Skin of body (tissue), 2 donors: ENCODE results near the gene ZNF791. TPM values are rescaled to one million over a fixed set of nuclear protein-coding genes. Genes with fewer than 3 reads are reported as not detected.
"Not testable (repeated sequence)": the region's sequence is repeated elsewhere in the genome, so short reads cannot be mapped to it uniquely, and the experiment has no call there.

Source experiments
- DNase-seq: peaks from one replicate; lab custom pipeline; 2025; lab: John Stamatoyannopoulos, UW
- total RNA-seq: library from RNA; depleted of rRNA; stranded (reverse); fragments of >200 nt; gene quantifications from one replicate; pipeline ENCODE4 v1.2.3, GENCODE V29; 2014

The ZNF791 gene
- 18.1 TPM for total RNA-seq

DNA sequence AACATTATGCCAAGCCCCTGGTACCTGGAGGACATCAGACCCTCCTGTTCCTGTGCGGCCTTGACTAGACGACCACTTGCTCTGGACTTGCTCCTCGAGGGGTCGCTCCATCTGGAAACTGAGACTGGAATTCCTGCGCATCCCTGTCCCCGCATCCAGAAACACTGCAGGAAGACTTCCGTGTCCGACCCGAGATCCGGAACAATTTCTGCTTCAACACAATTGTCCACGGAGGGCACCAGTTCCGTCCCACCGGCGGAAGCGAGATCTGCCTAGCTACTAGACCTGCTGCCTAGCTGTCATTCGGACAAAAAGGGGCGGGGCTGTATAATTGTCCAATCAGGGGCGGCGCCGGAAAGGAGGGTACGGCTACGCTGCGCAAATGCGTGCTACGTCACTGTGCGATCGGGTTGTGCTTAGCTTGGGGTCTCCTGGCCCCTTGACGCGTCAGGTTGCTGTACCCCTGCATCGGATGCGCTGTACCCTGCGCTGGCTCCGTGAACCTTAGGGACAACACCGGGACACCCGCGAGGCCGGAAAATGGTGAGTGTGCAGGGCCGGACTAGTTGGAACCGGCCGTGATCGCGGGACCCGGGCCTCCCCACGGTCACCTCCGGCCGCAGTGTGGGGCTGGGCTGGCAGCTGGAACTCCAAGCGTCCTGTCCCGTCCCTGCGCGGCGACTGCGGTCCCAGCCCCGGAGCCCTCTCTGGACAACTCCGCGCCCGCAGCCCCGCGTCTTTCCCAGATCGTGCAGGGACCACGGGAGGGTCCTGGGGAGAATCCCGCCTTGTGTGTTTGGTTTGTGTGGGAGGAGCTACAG, at the start of gene ZNF791, which contains the start of gene ZNF490:
Gene ZNF791 (plus strand): TSS at position 381 of the 821 bp plus-strand sequence. CDS start 160 bp downstream, at position 541.
Gene ZNF490 (minus strand): TSS at position 274 of the 821 bp plus-strand sequence. CDS start 133 bp downstream, at position 141.
- peak; percentile 98 for DNase-seq

DNA sequence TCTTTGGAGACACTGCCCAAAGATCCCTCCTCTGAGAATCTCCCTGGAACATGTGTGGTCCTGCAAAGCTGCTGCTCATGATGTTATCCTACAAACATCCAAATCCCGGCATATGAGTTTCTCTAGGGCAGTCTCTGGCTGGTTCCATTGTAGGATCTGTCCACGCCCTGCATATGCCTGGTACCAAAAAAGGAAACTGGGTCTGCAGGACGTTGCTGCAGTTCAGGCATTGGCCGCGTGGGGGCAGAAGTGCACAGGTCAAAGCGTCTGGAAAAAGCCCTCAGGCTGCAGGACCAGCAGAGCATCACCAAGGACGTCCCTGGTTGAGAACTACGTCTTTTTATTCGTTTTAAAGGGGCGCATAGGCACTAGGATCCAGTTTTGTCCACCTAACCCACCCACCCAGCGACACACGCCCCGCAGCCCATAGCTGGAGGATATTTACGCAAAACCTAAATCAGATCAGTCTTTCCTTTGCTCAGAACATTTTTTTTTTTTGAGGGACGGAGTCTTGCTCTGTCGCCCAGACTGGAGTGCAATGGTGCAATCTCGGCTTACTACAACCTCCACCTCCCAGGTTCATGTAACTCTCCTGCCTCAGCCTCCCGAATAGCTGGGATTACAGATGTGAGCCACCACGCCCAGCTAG, 46.6 kb upstream of the ZNF791 start:
- DNase-seq = peak; percentile 65

- not testable (repeated sequence) for DNase-seq
Measured at GRCh38 chr19:12566380-12566779, 44.3 kb upstream of the ZNF791 start.

DNA sequence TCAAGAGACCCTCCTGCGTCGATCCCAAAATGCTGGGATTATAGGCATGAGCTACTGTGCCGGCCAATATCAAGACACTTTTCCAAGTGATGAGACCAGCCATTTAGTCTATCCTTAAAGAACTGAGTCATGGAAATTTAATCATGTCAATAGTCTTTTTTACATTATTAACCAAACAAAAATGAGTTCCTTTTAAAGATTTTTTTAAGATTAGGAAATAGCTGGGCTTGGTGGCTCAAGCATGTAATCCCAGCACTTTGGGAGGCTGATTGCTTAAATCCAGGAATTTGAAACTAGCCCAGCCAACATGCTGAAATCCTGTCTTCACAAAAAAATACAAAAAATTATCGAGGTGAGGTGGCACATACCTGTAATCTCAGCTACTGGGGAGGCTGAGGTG, 42.8 kb upstream of the ZNF791 start:
- no peak for DNase-seq

- DNase-seq = no peak
Measured at GRCh38 chr19:12574036-12574435, 36.7 kb upstream of the ZNF791 start.

GRCh38 chr19:12578641-12579040, 32.1 kb upstream of the ZNF791 start:
- no peak for DNase-seq

GRCh38 chr19:12580180-12580694, 30.5 kb upstream of the ZNF791 start:
- DNase-seq = no peak

DNA sequence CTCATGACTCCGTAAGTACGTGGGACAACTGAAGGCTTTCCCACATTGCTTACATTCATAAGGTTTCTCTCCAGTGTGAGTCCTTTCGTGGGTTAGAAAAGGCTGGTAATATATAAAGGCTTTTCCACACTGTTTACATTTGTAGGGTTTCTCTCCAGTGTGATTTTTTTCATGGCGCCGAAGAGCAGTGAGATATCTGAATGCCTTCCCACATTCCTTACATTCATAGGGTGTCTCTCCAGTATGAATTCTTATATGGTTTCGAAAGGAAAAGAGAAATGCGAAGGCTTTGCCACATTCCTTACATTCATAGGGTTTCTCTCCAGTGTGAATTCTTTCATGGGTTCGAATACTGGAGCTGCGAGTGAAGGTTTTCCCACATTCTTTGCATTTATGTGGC, 29.6 kb upstream of the ZNF791 start:
- no peak for DNase-seq

DNA sequence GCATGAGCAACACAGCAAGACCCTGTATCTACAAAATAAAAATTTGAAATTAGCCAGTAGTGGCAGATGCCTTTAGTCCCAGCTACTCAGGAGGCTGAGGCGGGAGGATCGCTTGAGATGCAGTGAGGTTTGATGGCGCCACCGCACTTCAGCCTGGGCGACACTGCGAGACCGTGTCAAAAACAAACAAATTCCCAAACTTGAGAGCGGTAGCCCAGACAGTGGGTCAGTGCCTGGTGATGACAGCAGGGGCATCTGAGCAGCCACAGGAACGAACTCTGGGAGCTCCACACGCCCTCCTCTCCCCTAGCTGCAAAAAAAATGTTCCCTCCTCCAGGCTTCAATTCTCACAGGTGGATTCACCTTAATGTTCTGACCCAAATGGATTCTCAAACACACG, 14.2 kb upstream of the ZNF791 start:
- DNase-seq = no peak

GRCh38 chr19:12596927-12597548, 13.7 kb upstream of the ZNF791 start:
- DNase-seq = no peak

DNA sequence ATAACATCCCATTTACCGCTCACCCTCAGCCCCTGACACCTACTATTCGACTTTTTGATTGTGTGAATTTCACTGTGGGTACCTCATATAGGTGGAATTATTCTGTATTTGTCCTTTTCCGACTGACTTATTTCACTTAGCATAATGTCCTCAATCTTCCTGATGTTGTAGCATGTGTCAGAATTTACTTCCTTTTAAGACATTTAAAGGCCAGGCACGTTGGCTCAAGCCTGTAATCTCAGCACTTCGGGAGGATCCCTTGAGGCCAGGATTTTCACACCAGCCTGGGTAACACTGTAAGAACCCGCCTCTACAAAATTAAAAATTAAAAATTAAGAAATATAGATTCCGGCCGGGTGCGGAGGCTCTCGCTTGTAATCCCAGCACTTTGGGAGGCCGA, 13.1 kb upstream of the ZNF791 start:
- DNase-seq = no peak

DNA sequence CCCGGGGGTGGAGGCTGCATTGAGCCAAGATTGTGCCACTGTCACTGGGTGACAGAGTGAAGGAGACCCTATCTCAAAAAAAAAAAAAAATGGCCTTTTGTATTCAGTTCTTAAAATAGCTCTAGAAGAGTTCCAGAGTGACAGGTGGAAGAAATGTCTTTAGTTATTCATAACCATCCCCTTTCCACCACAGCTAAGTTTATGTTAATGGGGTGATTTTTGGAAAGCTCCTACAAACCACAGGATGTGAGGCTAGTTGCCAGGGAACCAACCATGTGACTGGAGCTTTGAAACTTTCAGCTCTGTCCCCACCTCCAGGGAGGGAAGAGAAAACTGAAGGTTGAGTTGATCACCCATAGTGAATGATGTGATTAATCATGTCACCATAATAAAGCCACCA, 7.0 kb upstream of the ZNF791 start:
- DNase-seq = no peak

- no peak for DNase-seq
Measured at GRCh38 chr19:12606796-12607195, 3.9 kb upstream of the ZNF791 start.

- DNase-seq = no peak
Measured at GRCh38 chr19:12607631-12608030, 3.1 kb upstream of the ZNF791 start.

DNA sequence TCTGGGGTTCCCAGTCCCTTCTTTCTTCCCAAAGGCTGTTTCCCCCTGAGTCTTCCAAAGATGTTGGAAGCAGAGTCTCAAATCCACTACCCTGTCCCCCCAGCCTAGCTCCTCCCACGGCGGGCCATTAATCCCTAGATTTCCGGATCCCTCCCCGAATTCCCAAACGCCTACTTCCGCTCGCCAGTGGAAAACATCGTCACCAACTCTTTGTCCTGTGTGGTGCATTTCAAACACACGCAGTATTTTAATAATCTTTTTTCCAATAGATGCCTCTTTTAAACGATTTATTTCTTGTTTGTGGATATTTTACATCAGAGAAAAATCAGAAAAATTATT, 610 bp downstream of the ZNF791 start:
- DNase-seq = peak; percentile 90

DNA sequence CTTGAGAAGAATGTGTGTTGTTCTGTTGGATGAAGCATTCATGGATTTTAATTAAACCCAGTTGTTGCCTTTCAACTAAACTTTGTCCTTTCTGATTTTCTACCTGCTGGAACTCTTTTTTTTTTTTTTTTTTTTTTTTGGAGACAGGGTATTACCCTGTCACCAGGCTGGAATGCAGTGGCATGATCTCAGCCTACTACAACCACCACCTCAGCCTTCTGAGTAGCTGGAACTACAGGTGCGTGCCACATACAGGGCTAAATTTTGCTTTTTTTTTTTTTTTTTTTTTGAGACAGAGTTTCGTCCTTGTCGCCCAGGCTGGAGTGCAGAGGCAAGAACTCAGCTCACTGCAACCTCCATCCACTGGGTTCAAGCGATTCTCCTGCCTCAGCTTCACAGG, 6.9 kb downstream of the ZNF791 start:
- DNase-seq = no peak

DNA sequence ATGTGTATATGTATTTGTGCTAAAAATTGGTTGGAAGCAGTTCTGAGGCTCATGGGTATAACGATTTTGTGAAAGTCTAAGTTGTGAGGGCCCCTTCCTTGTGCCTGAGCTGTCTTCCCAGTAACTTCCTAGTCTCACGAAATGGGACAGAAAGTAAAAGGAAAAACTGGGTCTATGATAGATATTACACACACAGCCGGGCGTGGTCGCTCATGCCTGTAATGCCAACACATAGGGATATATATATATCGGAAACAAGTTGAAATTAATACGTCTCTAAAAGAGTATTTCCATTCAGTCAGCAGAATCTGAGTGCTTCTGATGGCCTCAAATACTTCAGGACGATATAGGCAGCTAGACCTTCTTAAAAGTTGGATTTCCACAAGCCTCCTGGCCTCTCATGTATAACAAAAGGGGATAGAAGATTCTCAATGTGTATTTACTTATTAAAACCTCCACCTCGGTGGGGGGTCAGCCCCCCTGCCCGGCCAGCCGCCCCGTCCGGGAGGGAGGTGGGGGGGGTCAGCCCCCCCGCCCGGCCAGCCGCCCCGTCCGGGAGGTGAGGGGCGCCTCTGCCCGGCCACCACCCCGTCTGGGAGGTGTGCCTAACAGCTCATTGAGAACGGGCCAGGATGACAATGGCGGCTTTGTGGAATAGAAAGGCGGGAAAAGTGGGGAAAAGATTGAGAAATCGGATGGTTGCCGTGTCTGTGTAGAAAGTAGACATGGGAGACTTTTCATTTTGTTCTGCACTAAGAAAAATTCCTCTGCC, 10.7 kb downstream of the ZNF791 start:
- not testable (repeated sequence) for DNase-seq

- DNase-seq = no peak
Measured at GRCh38 chr19:12623361-12624031, 12.8 kb downstream of the ZNF791 start.

GRCh38 chr19:12626958-12627357, 16.2 kb downstream of the ZNF791 start:
- no peak for DNase-seq

DNA sequence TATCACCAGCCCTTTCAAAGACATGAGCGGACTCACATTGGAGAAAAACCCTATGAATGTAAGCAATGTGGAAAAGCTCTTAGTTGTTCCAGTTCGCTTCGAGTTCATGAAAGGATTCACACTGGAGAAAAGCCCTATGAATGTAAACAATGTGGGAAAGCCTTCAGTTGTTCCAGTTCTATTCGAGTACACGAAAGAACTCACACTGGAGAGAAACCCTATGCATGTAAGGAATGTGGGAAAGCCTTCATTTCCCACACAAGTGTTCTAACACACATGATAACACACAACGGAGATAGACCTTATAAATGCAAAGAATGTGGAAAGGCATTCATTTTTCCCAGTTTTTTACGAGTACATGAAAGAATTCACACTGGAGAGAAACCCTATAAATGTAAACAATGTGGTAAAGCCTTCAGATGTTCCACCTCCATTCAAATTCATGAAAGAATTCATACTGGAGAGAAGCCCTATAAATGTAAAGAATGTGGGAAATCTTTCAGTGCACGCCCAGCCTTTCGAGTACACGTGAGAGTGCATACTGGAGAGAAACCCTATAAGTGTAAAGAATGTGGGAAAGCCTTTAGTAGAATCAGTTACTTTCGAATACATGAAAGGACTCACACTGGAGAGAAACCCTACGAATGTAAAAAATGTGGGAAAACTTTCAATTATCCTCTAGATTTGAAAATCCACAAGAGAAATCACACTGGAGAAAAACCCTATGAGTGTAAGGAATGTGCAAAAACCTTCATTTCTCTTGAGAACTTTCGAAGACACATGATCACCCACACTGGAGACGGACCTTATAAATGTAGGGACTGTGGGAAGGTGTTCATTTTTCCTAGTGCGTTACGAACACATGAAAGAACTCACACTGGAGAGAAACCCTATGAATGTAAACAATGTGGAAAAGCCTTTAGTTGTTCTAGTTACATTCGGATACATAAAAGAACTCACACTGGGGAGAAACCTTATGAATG, 17.6 kb downstream of the ZNF791 start:
- no peak for DNase-seq
